NCI-H1092 treated with DMSO at 0.1 percent for 48 hours (cell line): ENCODE results near the gene PDF.
"Not testable (repeated sequence)": the region's sequence is repeated elsewhere in the genome, so short reads cannot be mapped to it uniquely, and the experiment has no call there.

ENCODE experiments used
- DNase-seq: peaks from one replicate; lab custom pipeline; 2025; lab: John Stamatoyannopoulos, UW

Gene PDF

GRCh38 chr16:69316595-69317034 is 13.8 kb downstream of the PDF start:
- DNase-seq: no peak

GRCh38 chr16:69315486-69316311 is 14.7 kb downstream of the PDF start:
- no peak for DNase-seq

- no peak for DNase-seq
These were observed 15.9 kb downstream of the PDF start for GRCh38 chr16:69314534-69314933.

- no peak for DNase-seq
These were observed 16.9 kb downstream of the PDF start for GRCh38 chr16:69313469-69313868.

- peak; percentile 29 for DNase-seq
These were observed 18.6 kb downstream of the PDF start for GRCh38 chr16:69311533-69312387.

- DNase-seq: peak; percentile 97
These were observed 19.5 kb downstream of the PDF start, which contains the start of gene VPS4A for GRCh38 chr16:69310653-69311532. Gene VPS4A (plus strand): TSS chr16:69311350. CDS start chr16:69311512, 162 bp downstream.

- no peak for DNase-seq
These were observed 21.1 kb downstream of the PDF start for GRCh38 chr16:69309316-69309715.

- DNase-seq: no peak
These were observed 22.5 kb downstream of the PDF start for GRCh38 chr16:69307856-69308255.

GRCh38 chr16:69307091-69307490 is 23.3 kb downstream of the PDF start:
- no peak for DNase-seq

GRCh38 chr16:69306031-69306430 is 24.4 kb downstream of the PDF start:
- no peak for DNase-seq

- DNase-seq: no peak
These were observed 28.1 kb downstream of the PDF start for GRCh38 chr16:69302301-69302700.

- no peak for DNase-seq
These were observed 28.5 kb downstream of the PDF start for GRCh38 chr16:69301861-69302260.

- no peak for DNase-seq
These were observed 29.2 kb downstream of the PDF start for GRCh38 chr16:69301187-69301586.

GRCh38 chr16:69298261-69298660 is 32.1 kb downstream of the PDF start:
- DNase-seq: no peak

GRCh38 chr16:69296771-69297170 is 33.6 kb downstream of the PDF start:
- DNase-seq: not testable (repeated sequence)

GRCh38 chr16:69294051-69294450 is 36.3 kb downstream of the PDF start:
- no peak for DNase-seq

- DNase-seq: no peak
These were observed 37.0 kb downstream of the PDF start for GRCh38 chr16:69293401-69293800.

GRCh38 chr16:69291657-69292056 is 38.7 kb downstream of the PDF start:
- not testable (repeated sequence) for DNase-seq

- peak; percentile 40 for DNase-seq
These were observed 43.3 kb downstream of the PDF start for GRCh38 chr16:69286941-69287713.

- DNase-seq: no peak
These were observed 45.1 kb downstream of the PDF start for GRCh38 chr16:69285240-69285639.

- no peak for DNase-seq
These were observed 46.5 kb downstream of the PDF start for GRCh38 chr16:69283851-69284250.
